Astrocyte of the cerebellum (primary cell): ENCODE measurements around the gene ECEL1.
"Not testable (repeated sequence)": the region's sequence is repeated elsewhere in the genome, so short reads cannot be mapped to it uniquely, and the experiment has no call there.

Experiments
- DNase-seq: peaks from one replicate; pipeline ENCODE4 v3.0.0-alpha.2; 2011; ENCODE audit warnings: low read depth
- H3K4me3 ChIP-seq: 2 replicates; pipeline ENCODE4 v1.5.1; 2011; ENCODE audit warnings: mild to moderate bottlenecking, low read depth, low read length, moderate library complexity
- in situ Hi-C: cut with HindIII; loops from 2 replicates; pipeline ENCODE4 v1.10.0; 2017; ENCODE audit warnings: low sequenced_read_pairs
- TF ChIP-seq, protein P1 (sequence below): IDR thresholded peaks from 2 replicates; pipeline ENCODE4 v1.5.1; 2012; ENCODE audit warnings: low read length, low read depth, moderate library complexity, mild to moderate bottlenecking; ENCODE audit errors: missing control alignments

ECEL1 gene

GRCh38 chr2:232441147-232441651 lies 46.4 kb downstream of the ECEL1 start:
- H3K4me3 ChIP-seq = no peak overlapping the region
- TF ChIP-seq, protein P1, sequence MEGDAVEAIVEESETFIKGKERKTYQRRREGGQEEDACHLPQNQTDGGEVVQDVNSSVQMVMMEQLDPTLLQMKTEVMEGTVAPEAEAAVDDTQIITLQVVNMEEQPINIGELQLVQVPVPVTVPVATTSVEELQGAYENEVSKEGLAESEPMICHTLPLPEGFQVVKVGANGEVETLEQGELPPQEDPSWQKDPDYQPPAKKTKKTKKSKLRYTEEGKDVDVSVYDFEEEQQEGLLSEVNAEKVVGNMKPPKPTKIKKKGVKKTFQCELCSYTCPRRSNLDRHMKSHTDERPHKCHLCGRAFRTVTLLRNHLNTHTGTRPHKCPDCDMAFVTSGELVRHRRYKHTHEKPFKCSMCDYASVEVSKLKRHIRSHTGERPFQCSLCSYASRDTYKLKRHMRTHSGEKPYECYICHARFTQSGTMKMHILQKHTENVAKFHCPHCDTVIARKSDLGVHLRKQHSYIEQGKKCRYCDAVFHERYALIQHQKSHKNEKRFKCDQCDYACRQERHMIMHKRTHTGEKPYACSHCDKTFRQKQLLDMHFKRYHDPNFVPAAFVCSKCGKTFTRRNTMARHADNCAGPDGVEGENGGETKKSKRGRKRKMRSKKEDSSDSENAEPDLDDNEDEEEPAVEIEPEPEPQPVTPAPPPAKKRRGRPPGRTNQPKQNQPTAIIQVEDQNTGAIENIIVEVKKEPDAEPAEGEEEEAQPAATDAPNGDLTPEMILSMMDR = no peak
- DNase-seq = no peak
- in situ Hi-C loops = no loop called here

- peak; percentile 35 for DNase-seq
- in situ Hi-C loops, H3K4me3 ChIP-seq: not testable (repeated sequence)
- TF ChIP-seq, protein P1 = peak; percentile 81
Observed at GRCh38 chr2:232440220-232441018, 47.2 kb downstream of the ECEL1 start.

DNA sequence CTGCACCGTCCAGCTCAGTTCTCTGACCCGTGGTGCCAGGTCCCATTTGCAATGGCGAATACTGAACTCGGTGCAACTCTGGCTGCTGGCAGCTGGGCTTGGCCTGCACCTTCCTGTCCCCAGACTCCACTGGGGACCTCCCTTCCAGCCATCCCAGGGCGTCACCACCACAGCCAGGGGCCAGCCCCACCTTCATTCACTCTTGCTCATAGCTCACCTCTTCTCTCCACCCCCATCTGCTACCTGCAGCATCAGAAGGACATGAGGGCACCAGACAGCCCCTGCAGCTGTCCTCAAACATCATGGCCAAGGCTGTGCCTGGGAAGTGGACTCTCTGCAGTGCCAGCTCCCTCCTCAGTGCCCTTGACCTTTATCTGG lies 47.9 kb downstream of the ECEL1 start:
- DNase-seq = no peak
- in situ Hi-C loops = loop anchor here (10.0 kb wide), 1 partner anchor 525 kb away; no protein-coding TSS in a partner anchor
- TF ChIP-seq, protein P1 = no peak
- H3K4me3 ChIP-seq = no peak overlapping the region

- TF ChIP-seq, protein P1 = peak; percentile 39
- no peak overlapping the region for H3K4me3 ChIP-seq
- in situ Hi-C loops = loop anchor here (10.0 kb wide), 1 partner anchor 524 kb away; no protein-coding TSS in a partner anchor
- no peak for DNase-seq
Observed at GRCh38 chr2:232438951-232439757, 48.5 kb downstream of the ECEL1 start.

DNA sequence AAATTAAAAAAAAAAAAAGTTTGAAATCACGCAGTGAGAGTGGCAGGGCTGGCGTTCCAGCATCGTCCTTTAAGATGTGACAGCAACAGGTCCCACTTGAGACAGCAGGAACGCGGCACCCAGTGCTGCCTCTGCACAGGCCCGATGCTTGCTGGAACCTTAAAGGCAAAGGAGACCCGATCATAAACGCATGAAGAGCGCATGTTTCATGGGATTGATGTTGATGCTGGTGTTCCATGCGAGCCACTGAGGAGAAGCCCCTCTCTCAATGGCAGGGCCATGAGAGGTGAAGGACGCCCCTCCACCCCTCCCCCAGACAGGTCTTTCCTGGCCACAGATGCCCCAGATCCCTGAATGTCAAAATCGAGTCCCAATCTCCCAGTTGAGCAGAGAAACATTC lies 49.5 kb downstream of the ECEL1 start:
- TF ChIP-seq, protein P1 = no peak
- in situ Hi-C loops = loop anchor here (10.0 kb wide), 1 partner anchor 523 kb away; no protein-coding TSS in a partner anchor
- DNase-seq = no peak
- no peak overlapping the region for H3K4me3 ChIP-seq

DNA sequence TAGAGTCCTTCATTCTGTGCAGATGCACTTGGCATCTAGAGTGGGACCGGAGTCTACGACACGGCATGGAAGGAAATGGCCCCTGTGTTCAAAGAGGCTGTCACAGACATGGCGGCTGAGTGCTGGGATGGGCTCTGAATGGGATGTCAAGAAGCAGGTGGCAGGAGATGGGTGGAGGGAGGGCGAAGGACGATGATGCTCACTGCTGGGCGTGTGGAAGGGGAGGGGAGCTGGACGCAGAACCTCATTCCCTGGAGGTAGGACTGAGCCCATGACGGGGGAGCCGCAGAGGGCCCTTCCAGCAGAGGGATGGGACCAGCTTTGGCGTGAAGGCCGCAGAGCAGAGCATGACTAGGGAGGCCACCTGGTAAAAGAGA lies 50.5 kb downstream of the ECEL1 start:
- DNase-seq = no peak
- H3K4me3 ChIP-seq = no peak overlapping the region
- TF ChIP-seq, protein P1 = no peak
- in situ Hi-C loops = loop anchor here (10.0 kb wide), 1 partner anchor 522 kb away; no protein-coding TSS in a partner anchor
